DND-41 (cell line): ENCODE results near the gene SQSTM1.

Experiments used
- ATAC-seq: fragments of 200-7000 bp; cut with Tn5 transposase; 3 replicates; pipeline ENCODE4 v1.9.1; 2021; ENCODE audit warnings: low read depth; ENCODE audit not compliant: insufficient read depth
- DNase-seq: peaks from one replicate; pipeline ENCODE4 v3.0.0-alpha.2; 2020
- H2AFZ ChIP-seq: 2 replicates; pipeline ENCODE4 v1.6.0; 2012; ENCODE audit warnings: low read depth, low read length
- H3K27ac ChIP-seq: 2 replicates; pipeline ENCODE4 v1.5.1; 2012; ENCODE audit warnings: low read length, inconsistent platforms
- H3K27me3 ChIP-seq: fragments of 200-600 bp; sonication (generic); 2 replicates; pipeline ENCODE4 v1.6.0; 2012; ENCODE audit warnings: low read length, mild to moderate bottlenecking, inconsistent platforms; ENCODE audit not compliant: insufficient read depth, poor library complexity
- H3K36me3 ChIP-seq: 2 replicates; pipeline ENCODE4 v1.5.1; 2012; ENCODE audit warnings: low read length, inconsistent platforms; ENCODE audit not compliant: insufficient read depth
- H3K4me1 ChIP-seq: 2 replicates; pipeline ENCODE4 v1.5.1; 2012; ENCODE audit warnings: mild to moderate bottlenecking, low read length; ENCODE audit not compliant: insufficient read depth
- H3K4me2 ChIP-seq: 2 replicates; pipeline ENCODE4 v1.6.0; 2012; ENCODE audit warnings: mild to moderate bottlenecking, moderate library complexity, low read length, inconsistent platforms; ENCODE audit not compliant: insufficient read depth
- H3K4me3 ChIP-seq, 2 experiments: fragments of 200-600 bp in 1 of 2; shearing (Covaris generic) in 1 of 2; 2 replicates each; pipeline ENCODE4 v1.5.1; 2012 to 2016; ENCODE audit warnings: inconsistent platforms in 2 of 2, low read length in 2 of 2, mild to moderate bottlenecking in 2 of 2, low read depth in 1 of 2, moderate library complexity in 1 of 2
- H3K79me2 ChIP-seq: 2 replicates; pipeline ENCODE4 v1.6.0; 2012; ENCODE audit warnings: low read length, inconsistent platforms; ENCODE audit not compliant: insufficient read depth
- H3K9ac ChIP-seq: 2 replicates; pipeline ENCODE4 v1.6.0; 2012; ENCODE audit warnings: low read depth, mild to moderate bottlenecking, inconsistent platforms, low read length, moderate library complexity
- H3K9me3 ChIP-seq: 2 replicates; pipeline ENCODE4 v1.5.1; 2012; ENCODE audit warnings: low read length, moderate library complexity, mild to moderate bottlenecking, inconsistent platforms; ENCODE audit not compliant: insufficient read depth, severe bottlenecking
- H4K20me1 ChIP-seq: 2 replicates; pipeline ENCODE4 v1.6.0; 2012; ENCODE audit warnings: low read length; ENCODE audit not compliant: insufficient read depth
- CTCF ChIP-seq: IDR thresholded peaks from 2 replicates; pipeline ENCODE4 v1.5.1; 2012; ENCODE audit warnings: borderline replicate concordance, low read length, moderate library complexity, mild to moderate bottlenecking; ENCODE audit not compliant: poor library complexity, severe bottlenecking; ENCODE audit errors: extremely low read depth
- EZH2 ChIP-seq: IDR thresholded peaks from 3 replicates; pipeline ENCODE4 v1.6.1; 2012; ENCODE audit warnings: borderline replicate concordance, low read depth, mild to moderate bottlenecking, moderate library complexity, low read length, inconsistent platforms; ENCODE audit not compliant: severe bottlenecking

Gene SQSTM1

GRCh38 chr5:179830818-179831468, 10.2 kb downstream of the SQSTM1 start:
- Histone ChIP-seq H3K4me2 (no peak overlapping the region), H3K36me3 (peaks cover 70% of the 10 kb centered on the region), H4K20me1 (no peaks in the 10 kb centered on the region), H3K79me2 (no peaks in the 10 kb centered on the region), H2AFZ (no peak overlapping the region), H3K4me3 (no peak overlapping the region), H3K4me1 (peaks cover under 1% of the 10 kb centered on the region; the same call in 1 of the 2 replicates), H3K9ac (no peak overlapping the region), H3K27ac (no peak overlapping the region), H3K9me3 (no peaks in the 10 kb centered on the region), H3K27me3 (no peaks in the 10 kb centered on the region)
- DNase-seq (no peak), ATAC-seq (no peak)
- TF ChIP-seq EZH2, result no peak
- no peak for TF ChIP-seq CTCF

- Histone ChIP-seq H3K36me3 (peaks cover 71% of the 10 kb centered on the region), H3K4me3 (no peak overlapping the region), H4K20me1 (no peaks in the 10 kb centered on the region), H2AFZ (no peak overlapping the region), H3K9me3 (no peaks in the 10 kb centered on the region), H3K4me2 (no peak overlapping the region), H3K4me1 (peaks cover 12% of the 10 kb centered on the region), H3K27me3 (no peaks in the 10 kb centered on the region), H3K9ac (no peak overlapping the region; the same call in 1 of the 2 replicates), H3K79me2 (no peaks in the 10 kb centered on the region), H3K27ac (no peak overlapping the region)
- DNase-seq (no peak), ATAC-seq (no peak)
- TF ChIP-seq CTCF (no peak), EZH2 (no peak)
Measured at GRCh38 chr5:179832039-179832745, 11.5 kb downstream of the SQSTM1 start.

- Histone ChIP-seq H3K27me3 (no peaks in the 10 kb centered on the region), H3K4me1 (peaks cover 12% of the 10 kb centered on the region), H3K9ac (no peak overlapping the region), H3K4me2 (no peak overlapping the region), H3K27ac (no peak overlapping the region), H3K36me3 (peaks cover 73% of the 10 kb centered on the region), H4K20me1 (no peaks in the 10 kb centered on the region), H3K9me3 (no peaks in the 10 kb centered on the region), H3K79me2 (no peaks in the 10 kb centered on the region), H3K4me3 (no peak overlapping the region), H2AFZ (no peak overlapping the region)
- ATAC-seq (no peak), DNase-seq (no peak)
- TF ChIP-seq CTCF, result no peak
- no peak for TF ChIP-seq EZH2
Measured at GRCh38 chr5:179833056-179833708, 12.5 kb downstream of the SQSTM1 start.
